HEK293 (cell line): Measurements from ENCODE around the gene CD96.

Source experiments
- CTCF ChIP-seq: fragments of 450-650 bp; formaldehyde crosslinking; IDR thresholded peaks from 2 replicates; pipeline ENCODE4 v1.5.1; 2016; ENCODE audit warnings: missing biosample characterization, missing genetic modification characterization
- HOXA7 ChIP-seq: sonication (generic); formaldehyde crosslinking; IDR thresholded peaks from 2 replicates; pipeline ENCODE4 v1.8.1; 2022; ENCODE audit warnings: missing genetic modification reagents, borderline replicate concordance
- ZBTB20 ChIP-seq: fragments of 450-650 bp; formaldehyde crosslinking; IDR thresholded peaks from 2 replicates; pipeline ENCODE4 v1.5.1; 2016; ENCODE audit warnings: missing biosample characterization, missing genetic modification characterization
- ZBTB8A ChIP-seq: fragments of 450-650 bp; formaldehyde crosslinking; IDR thresholded peaks from 2 replicates; pipeline ENCODE4 v1.5.1; 2016; ENCODE audit warnings: missing biosample characterization, missing genetic modification characterization
- ZNF114 ChIP-seq: fragments of 450-650 bp; formaldehyde crosslinking; IDR thresholded peaks from 2 replicates; pipeline ENCODE4 v1.5.0; 2017; ENCODE audit warnings: missing biosample characterization, missing genetic modification characterization
- ZNF274 ChIP-seq, 2 experiments: fragments of 200-500 bp in 1 of 2; fragments of 450-650 bp in 1 of 2; sonication (Bioruptor generic) in 1 of 2; formaldehyde crosslinking in 1 of 2; IDR thresholded peaks; 2 replicates each; pipeline versions ENCODE4 v1.5.1 to v1.6.1; 2014 to 2016; ENCODE audit warnings: borderline replicate concordance in 1 of 2, inconsistent platforms in 1 of 2, low read length in 1 of 2, missing biosample characterization in 1 of 2, missing genetic modification characterization in 1 of 2

DNA sequence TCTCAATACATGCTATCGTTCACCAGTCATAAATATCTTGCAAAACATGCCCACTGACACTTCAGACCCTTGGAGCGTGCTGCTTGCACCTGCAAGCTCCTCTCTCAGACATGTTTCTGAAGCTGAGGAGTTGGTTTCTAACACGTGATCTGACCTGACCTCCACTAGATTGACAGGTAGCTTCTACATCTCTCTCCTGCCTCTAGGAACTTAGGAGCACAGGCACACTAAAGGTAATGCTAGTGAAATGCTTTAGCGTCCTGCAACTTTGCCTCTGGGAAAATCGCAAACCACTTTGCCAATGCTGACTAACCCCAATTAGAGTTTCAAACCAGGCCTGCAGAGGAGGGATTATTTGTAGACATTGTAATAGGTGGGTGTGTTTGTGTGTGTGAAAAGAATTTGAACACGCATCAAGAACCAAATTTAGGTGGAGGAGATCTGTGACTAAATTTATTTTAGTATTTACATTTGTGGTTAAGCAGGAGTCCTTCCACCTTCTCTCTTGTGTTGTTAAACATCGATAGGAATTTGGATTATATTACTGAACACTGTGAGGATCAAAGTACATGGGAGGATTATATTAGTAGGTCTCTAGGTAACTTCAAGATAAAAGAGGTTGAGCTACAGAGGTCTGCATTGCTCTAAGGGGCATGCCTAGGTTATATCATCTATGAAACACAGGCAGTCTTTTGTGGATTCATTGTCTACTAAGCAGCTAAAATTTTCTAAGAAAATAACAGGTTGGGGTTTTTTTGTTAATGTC is 139.8 kb downstream of the CD96 start:
- TF ChIP-seq ZNF274 (IDR thresholded peaks at IDR 0.05; ENCODE audit: low read length) (no peak), ZNF274 (tag by site-specific recombination; IDR thresholded peaks at IDR 0.05; ENCODE audit: borderline replicate concordance) (no peak), HOXA7 (CRISPR knock-in tag) (no peak), ZBTB20 (tag by site-specific recombination) (no peak), CTCF (no peak), ZNF114 (tag by site-specific recombination) (no peak), ZBTB8A (tag by site-specific recombination) (no peak)
